NCI-H510A treated with DMSO at 0.1 percent for 48 hours (cell line): ENCODE results near the gene UNC13D.
"Not testable (repeated sequence)": the region's sequence is repeated elsewhere in the genome, so short reads cannot be mapped to it uniquely, and the experiment has no call there.

Source experiments
- DNase-seq: peaks from one replicate; lab custom pipeline; 2025; lab: John Stamatoyannopoulos, UW

Gene UNC13D

DNA sequence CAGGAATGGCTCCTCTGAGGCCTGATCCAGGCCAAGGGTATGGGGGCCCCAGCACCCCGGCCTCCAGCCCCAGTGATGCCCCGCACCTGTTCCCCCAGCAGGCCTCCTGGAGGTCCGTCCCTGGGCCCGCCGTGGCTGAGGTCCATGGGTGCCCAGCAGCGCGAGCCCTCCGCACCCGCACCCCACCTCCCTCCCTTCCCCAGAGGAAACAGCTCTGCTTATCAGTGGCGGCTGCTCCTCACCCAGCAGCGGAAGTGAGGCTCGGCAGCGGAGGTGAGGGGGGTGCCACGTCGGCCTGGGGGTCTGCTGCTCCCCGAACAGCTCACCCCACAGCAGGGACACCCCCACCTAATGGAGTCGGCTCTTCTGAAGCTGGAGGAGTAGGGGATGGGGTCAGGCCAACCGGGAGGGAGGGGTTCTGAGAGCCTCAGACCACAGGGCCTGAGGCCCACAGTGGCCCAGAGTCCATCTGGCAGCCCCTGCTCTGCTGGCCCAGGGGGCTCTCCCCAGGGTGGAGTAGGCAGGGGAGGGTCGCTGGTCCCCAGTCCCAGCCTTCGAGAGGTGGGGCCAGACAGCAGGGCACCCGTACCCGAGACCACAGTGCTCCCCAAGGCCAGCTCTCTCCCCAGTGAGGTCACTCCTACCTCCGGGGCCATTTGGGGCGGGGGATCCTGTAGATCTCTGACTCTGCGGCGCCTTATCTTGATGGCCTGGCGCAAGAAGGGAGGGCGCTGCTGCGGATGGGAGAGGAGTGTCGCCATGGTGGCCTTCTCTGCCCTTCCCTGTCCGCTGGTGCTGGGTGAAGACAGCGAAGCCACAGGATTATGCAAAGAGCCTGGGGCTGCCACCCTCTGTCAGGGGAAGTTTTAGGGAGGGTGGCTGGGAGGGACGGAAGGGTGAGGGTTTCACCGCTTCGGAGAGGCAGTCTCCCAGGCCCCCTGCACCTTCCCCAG lies at the start of gene UNC13D:
TSS of gene UNC13D (minus strand) at position 828 of the 953 bp plus-strand sequence. CDS start at position 761, 67 bp downstream.
- DNase-seq, result no peak

DNA sequence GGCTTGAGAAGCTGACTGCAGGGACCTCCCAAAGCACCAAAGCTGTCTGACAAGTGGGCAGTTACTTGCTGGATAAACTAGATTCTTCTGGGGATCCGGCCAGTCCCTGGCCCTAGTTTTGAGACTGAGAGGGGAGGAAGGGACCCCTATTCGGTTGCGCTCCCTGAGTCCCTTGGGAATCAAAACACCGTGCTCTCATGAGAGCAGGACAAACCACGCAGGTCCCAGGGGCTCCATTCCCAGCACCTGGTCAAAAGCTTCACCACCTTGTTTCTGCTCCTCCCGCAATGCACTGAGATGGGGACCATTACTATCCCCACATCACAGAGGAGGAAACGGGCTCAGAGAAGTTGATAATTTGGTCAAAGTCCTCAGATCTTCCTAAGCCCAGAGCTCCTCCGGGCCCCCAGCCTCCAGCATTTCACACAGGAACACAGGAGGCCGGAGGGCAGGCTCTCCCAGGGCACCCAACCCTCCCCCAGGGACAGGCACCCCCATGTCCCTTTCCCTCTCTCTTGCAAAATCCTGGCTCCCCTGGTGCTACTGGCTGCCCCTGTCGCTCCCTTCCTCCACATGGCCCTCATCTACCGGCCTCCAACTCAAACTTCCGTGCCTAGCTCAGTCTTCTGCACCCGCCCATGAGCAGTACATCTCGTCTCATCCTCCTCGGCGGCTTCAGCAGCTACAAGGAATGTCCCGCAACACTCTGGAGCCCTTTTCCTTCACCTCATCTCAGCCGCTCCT lies 49.3 kb upstream of the UNC13D start:
- DNase-seq, result no peak

- no peak for DNase-seq
Observed at GRCh38 chr17:75892556-75893224, 48.5 kb upstream of the UNC13D start.

DNA sequence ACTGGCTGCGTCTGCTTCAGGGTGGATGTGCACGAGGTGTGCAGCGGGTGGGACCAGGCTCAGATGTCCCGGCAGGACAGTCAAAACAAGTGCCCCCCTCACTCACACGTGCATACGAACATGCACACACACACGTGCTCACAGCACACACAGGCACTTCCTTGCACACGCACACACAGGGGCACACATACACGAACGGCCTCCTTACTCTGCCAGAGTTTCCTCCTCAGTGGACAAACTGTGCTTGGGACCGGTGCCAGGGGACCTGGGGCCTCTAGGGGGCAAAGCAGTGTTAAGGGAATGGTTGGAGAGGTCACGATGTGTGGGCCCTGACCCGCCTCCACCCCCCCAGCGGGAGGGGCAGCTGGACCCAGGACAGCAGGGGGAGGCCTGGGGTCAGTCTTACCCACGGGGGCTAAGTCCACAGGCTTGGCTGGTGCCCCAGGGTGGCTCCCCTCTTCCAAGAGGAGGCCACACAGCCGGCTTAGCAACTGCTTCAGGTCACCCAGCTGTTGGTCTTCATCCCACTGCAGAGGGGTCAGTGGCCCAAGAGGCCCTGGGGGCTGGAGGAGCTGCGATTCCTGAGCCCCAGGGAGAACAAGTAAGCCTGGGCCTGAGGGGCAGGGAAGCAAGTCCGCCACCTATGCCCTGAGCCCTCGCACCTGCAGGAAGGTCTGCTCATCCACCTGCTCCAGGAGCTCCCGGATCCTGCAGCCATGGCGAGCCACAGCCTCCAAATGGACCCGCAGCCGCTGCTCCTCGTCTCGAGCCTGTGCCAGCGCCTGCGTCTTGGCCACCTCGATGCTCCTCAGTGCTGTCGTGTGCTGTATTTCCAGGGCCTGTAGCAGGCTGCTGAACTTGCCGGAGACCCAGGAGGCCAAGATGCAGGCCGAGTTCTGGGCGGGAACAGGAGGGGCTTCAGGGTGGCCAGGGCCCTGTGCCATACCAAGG lies 47.7 kb upstream of the UNC13D start:
- no peak for DNase-seq

DNA sequence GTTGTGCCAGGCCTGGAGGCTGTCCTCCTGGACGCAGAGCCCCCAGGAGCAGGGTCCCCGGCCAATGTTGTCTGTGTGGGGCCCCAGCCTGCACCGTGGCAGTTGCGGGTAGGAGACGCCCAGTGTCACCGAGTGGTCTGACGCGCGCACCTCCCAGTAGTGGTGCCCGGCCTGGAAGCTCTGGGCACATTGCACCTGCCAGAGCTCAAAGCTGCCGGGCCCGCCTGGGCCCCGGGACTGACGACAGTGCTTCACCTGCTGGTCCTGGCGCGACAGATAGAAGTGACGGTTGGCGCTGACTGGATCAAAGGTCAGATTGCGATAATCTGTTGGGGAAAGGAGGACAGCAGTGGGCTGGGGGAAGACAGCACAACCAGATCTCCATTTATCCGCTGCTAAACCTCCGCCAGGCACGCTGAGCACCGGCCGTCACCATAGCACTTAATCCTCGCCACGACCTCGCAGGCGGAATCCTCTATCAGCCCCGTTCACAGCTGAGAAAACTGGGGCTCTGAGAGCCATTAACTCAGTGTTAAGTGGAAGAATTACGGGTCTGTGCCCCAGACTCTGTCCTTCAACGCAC lies 46.9 kb upstream of the UNC13D start:
- DNase-seq, result no peak

DNA sequence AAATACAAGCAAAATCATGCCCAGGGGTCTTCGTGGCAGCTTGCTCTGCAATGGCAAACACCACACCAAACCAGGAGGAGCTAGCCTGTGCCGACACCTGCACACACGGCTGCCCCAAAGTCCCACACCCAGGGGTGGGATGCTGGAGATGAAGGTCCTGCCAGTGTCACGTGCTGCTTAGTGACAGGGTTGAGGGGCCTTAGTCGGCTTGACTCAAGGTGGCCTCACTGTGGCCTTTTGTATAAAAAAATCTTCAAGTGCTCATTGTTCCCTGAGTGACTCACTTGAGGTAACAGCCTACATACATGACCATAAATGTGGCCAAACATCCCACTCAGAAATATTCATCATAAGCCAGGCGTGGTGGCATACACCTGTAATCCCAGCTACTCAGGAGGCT lies 45.2 kb upstream of the UNC13D start:
- no peak for DNase-seq

- no peak for DNase-seq
Observed at GRCh38 chr17:75888484-75888883, 44.3 kb upstream of the UNC13D start.

- DNase-seq, result not testable (repeated sequence)
Observed at GRCh38 chr17:75885860-75886259, 41.7 kb upstream of the UNC13D start.

GRCh38 chr17:75885431-75885830 lies 41.2 kb upstream of the UNC13D start:
- no peak for DNase-seq

- no peak for DNase-seq
Observed at GRCh38 chr17:75881678-75882454, 37.7 kb upstream of the UNC13D start.

DNA sequence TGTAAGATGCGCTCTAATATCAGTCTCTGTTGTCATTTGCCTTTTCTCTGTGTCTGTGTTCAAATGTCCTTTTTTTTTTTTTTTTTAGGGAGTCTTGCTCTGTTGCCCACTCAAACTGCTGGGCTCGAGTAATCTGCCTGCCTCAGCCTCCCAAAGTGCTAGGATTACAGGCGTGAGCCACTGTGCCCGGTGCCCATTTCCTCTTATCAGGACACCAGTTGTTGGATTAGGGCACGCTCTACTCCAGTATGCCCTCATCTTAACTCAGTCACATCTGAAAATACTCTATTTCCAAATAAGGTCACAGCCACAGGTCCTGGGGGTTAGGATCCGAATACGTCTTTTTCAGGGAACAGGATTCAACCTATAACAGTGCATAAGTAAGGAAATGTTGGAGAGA lies 36.1 kb upstream of the UNC13D start:
- DNase-seq, result no peak

- peak; percentile 52 for DNase-seq
Observed at GRCh38 chr17:75878174-75878998, 34.2 kb upstream of the UNC13D start, which contains the start of gene TRIM47. Gene TRIM47 (minus strand): TSS chr17:75878581. CDS start chr17:75878548, 33 bp downstream.

GRCh38 chr17:75877752-75878173 lies 33.6 kb upstream of the UNC13D start:
- peak; percentile 56 for DNase-seq

DNA sequence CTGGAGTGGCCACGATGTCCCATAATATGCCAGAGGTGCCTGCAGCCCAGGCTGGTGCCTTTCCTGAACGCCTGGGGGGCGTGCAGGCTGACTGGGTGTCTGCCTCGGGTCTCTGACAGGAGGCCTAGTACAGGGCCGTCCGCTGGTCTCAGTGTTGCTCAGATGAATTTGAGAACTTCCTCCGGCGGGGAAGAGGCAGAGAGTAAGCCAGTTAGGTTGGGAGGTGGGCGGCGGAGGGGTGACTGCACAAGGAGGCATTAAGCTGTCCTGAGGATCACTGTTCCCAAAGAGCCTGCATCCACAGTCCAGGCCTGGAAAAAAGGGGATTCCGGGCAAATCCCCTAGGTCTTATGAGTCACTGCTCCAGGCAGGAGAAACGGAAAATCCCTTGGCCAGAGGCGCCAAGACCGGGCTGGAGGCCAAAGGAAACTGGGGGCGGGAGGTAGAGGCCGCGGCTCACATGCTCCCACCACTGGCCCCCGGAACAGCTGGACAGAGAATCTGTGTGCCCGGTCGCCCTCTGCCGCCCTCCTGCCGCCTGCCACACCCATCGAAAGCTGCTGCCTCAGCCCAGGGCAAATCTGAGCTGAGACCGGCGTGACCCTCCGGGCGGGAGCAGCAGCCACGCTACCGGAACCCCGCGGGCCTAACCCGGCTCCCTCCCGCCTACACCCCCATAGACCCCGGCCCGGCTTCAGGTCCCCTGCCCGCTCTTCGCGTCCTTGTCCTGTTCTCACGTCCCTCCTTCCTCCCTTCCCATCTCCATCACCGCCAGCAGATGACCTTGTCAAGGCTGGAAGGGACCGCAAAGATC lies 32.9 kb upstream of the UNC13D start:
- peak; percentile 55 for DNase-seq

- DNase-seq, result peak; percentile 78
Observed at GRCh38 chr17:75876190-75876937, 32.2 kb upstream of the UNC13D start.

DNA sequence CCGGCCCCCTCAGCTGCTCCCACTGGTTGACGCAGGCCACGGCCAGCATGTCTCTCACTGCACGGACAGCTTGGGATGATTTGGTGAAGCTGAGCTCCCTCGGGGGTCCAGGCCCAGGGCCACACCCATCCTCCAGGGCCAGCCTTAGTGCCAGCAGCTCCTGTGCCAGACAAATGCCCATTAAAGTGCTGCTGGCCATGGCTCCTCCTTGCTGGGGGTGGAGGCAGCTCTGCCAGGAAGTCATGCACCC lies 31.7 kb upstream of the UNC13D start:
- DNase-seq, result no peak

DNA sequence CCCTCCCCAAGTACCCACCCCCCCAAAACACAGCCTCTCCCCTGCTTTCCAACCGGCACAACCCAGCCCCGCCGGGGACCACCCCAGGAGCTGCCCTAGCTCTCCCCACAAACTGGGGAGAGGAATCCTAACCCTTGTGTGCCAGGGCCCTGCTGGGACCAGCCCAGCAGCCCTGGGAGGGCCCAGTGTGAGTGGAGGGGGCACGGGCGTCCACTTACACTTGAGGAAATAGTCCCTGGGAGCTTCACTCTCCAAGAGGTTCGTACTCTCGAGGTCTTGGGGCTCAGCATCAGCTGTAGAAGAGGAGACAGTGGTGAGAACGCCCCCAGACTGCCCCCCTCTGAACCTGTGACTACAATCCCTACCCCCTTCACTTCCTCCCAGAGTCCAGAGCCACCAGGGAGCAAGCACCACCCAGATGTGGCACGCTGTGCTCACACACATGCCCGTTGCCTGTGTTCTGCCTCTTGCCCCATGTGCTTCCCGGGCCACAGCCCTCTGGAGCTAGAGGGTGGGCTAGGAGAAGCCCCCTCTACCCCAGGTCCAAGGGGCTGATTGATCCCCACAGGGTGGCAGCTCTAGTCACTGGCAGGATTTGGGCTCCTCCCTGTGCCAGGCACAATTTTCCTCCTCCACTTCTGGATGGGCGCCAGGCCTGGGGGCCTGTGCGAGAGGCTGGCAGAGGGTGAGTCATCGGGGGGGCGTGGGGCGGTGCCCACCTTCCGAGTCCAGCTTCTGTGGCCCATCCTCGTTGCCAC lies 31.2 kb upstream of the UNC13D start:
- no peak for DNase-seq
